Sigmoid colon (tissue), 4 donors: ENCODE data around the gene FGL2.

ENCODE experiments used
- CTCF ChIP-seq, 4 experiments: fragments of 450-650 bp in 3 of 4; fragments of 200-600 bp in 1 of 4; IDR thresholded peaks; one replicate each; pipeline ENCODE4 v1.5.1; 2016 to 2019; ENCODE audit warnings: antibody characterized with exemption in 4 of 4, mild to moderate bottlenecking in 3 of 4, moderate library complexity in 2 of 4
- EP300 ChIP-seq, 4 donors: sonication (generic); formaldehyde crosslinking; IDR thresholded peaks; one replicate each; pipeline ENCODE4 v1.6.1; 2017; ENCODE audit warnings: antibody characterized with exemption in 4 of 4
- POLR2A ChIP-seq, 2 donors: fragments of 450-650 bp; IDR thresholded peaks; one replicate each; pipeline ENCODE4 v1.6.1; 2016; ENCODE audit warnings: antibody characterized with exemption in 2 of 2, mild to moderate bottlenecking in 2 of 2, moderate library complexity in 2 of 2
- POLR2AphosphoS5 ChIP-seq, 4 donors: sonication (generic); formaldehyde crosslinking; IDR thresholded peaks; one replicate each; pipeline ENCODE4 v1.6.1; 2017; ENCODE audit warnings: antibody characterized with exemption in 4 of 4

GRCh38 chr7:77182261-77182660 lies 17.4 kb downstream of the FGL2 start:
- no peak for TF ChIP-seq EP300 (IDR thresholded peaks at IDR 0.05)
- TF ChIP-seq CTCF (IDR thresholded peaks at IDR 0.05) = no peak
- no peak for TF ChIP-seq POLR2A (IDR thresholded peaks at IDR 0.05)
- no peak for TF ChIP-seq POLR2AphosphoS5 (IDR thresholded peaks at IDR 0.05)
